Duodenal mucosa (tissue), 2 donors: ENCODE results near the gene C12orf56.

Experiments used
- H3K27ac ChIP-seq: one replicate; pipeline ENCODE4 v1.7.0; 2013; ENCODE audit warnings: low read depth, low read length
- H3K27me3 ChIP-seq, 2 donors: one replicate each; pipeline ENCODE4 v1.7.0; 2013; ENCODE audit warnings: low read length in 2 of 2, control low read depth in 1 of 2; ENCODE audit not compliant: insufficient read depth in 2 of 2, control insufficient read depth in 1 of 2
- H3K36me3 ChIP-seq, 2 donors: one replicate each; pipeline ENCODE4 v1.7.0; 2013; ENCODE audit warnings: low read length in 2 of 2, control low read depth in 1 of 2; ENCODE audit not compliant: insufficient read depth in 2 of 2, control insufficient read depth in 1 of 2
- H3K4me1 ChIP-seq, 2 donors: one replicate each; pipeline ENCODE4 v1.7.0; 2013; ENCODE audit warnings: low read length in 2 of 2, control low read depth in 1 of 2; ENCODE audit not compliant: insufficient read depth in 2 of 2, control insufficient read depth in 1 of 2
- H3K4me3 ChIP-seq, 2 donors: one replicate each; pipeline ENCODE4 v1.7.0; 2013; ENCODE audit warnings: low read length in 2 of 2, low read depth in 1 of 2
- H3K9ac ChIP-seq, 2 donors: one replicate each; pipeline ENCODE4 v1.7.0; 2013; ENCODE audit warnings: low read length in 2 of 2, low read depth in 1 of 2
- H3K9me3 ChIP-seq, 2 donors: one replicate each; pipeline ENCODE4 v1.7.0; 2013; ENCODE audit warnings: low read length in 2 of 2, control low read depth in 1 of 2; ENCODE audit not compliant: control insufficient read depth in 1 of 2

The C12orf56 gene

GRCh38 chr12:64284256-64284655 is 106.3 kb downstream of the C12orf56 start:
- H3K27me3 ChIP-seq = no peaks in the 10 kb centered on the region
- no peak overlapping the region for H3K4me3 ChIP-seq
- no peaks in the 10 kb centered on the region for H3K9me3 ChIP-seq
- no peak overlapping the region for H3K27ac ChIP-seq
- H3K9ac ChIP-seq = no peak overlapping the region
- H3K36me3 ChIP-seq = no peaks in the 10 kb centered on the region
- no peaks in the 10 kb centered on the region for H3K4me1 ChIP-seq

- no peak overlapping the region for H3K4me3 ChIP-seq
- no peaks in the 10 kb centered on the region for H3K4me1 ChIP-seq
- no peaks in the 10 kb centered on the region for H3K36me3 ChIP-seq
- H3K9ac ChIP-seq = no peak overlapping the region
- H3K27ac ChIP-seq = no peak overlapping the region
- H3K9me3 ChIP-seq = no peaks in the 10 kb centered on the region
- no peaks in the 10 kb centered on the region for H3K27me3 ChIP-seq
These were observed 112.1 kb downstream of the C12orf56 start for GRCh38 chr12:64278421-64278820.

GRCh38 chr12:64273527-64274403 is 116.8 kb downstream of the C12orf56 start:
- no peaks in the 10 kb centered on the region for H3K27me3 ChIP-seq
- H3K27ac ChIP-seq = no peak overlapping the region
- no peaks in the 10 kb centered on the region for H3K9me3 ChIP-seq
- no peaks in the 10 kb centered on the region for H3K4me1 ChIP-seq
- H3K4me3 ChIP-seq = no peak overlapping the region
- H3K36me3 ChIP-seq = no peaks in the 10 kb centered on the region
- no peak overlapping the region for H3K9ac ChIP-seq

GRCh38 chr12:64270411-64270810 is 120.1 kb downstream of the C12orf56 start:
- no peaks in the 10 kb centered on the region for H3K27me3 ChIP-seq
- H3K9me3 ChIP-seq = no peaks in the 10 kb centered on the region
- no peak overlapping the region for H3K4me3 ChIP-seq
- H3K36me3 ChIP-seq = no peaks in the 10 kb centered on the region
- no peak overlapping the region for H3K27ac ChIP-seq
- no peak overlapping the region for H3K9ac ChIP-seq
- H3K4me1 ChIP-seq = no peaks in the 10 kb centered on the region

GRCh38 chr12:64269161-64269560 is 121.4 kb downstream of the C12orf56 start:
- Histone ChIP-seq H3K36me3 (no peaks in the 10 kb centered on the region), H3K9ac (no peak overlapping the region), H3K4me1 (no peaks in the 10 kb centered on the region), H3K27ac (no peak overlapping the region), H3K9me3 (no peaks in the 10 kb centered on the region), H3K4me3 (no peak overlapping the region), H3K27me3 (no peaks in the 10 kb centered on the region)

GRCh38 chr12:64268409-64268808 is 122.1 kb downstream of the C12orf56 start:
- no peaks in the 10 kb centered on the region for H3K4me1 ChIP-seq
- H3K9me3 ChIP-seq = no peaks in the 10 kb centered on the region
- no peaks in the 10 kb centered on the region for H3K36me3 ChIP-seq
- no peak overlapping the region for H3K9ac ChIP-seq
- H3K27ac ChIP-seq = no peak overlapping the region
- H3K27me3 ChIP-seq = no peaks in the 10 kb centered on the region
- H3K4me3 ChIP-seq = no peak overlapping the region

GRCh38 chr12:64265839-64266238 is 124.7 kb downstream of the C12orf56 start:
- H3K4me1 ChIP-seq = no peaks in the 10 kb centered on the region
- no peak overlapping the region for H3K4me3 ChIP-seq
- H3K9ac ChIP-seq = no peak overlapping the region
- no peaks in the 10 kb centered on the region for H3K27me3 ChIP-seq
- H3K9me3 ChIP-seq = no peaks in the 10 kb centered on the region
- H3K36me3 ChIP-seq = no peaks in the 10 kb centered on the region
- H3K27ac ChIP-seq = no peak overlapping the region

GRCh38 chr12:64261813-64262212 is 128.7 kb downstream of the C12orf56 start:
- no peaks in the 10 kb centered on the region for H3K36me3 ChIP-seq
- H3K27ac ChIP-seq = no peak overlapping the region
- H3K9ac ChIP-seq = no peak overlapping the region
- H3K4me3 ChIP-seq = no peak overlapping the region
- H3K4me1 ChIP-seq = no peaks in the 10 kb centered on the region
- H3K9me3 ChIP-seq = no peaks in the 10 kb centered on the region
- no peaks in the 10 kb centered on the region for H3K27me3 ChIP-seq

GRCh38 chr12:64258576-64258975 is 132.0 kb downstream of the C12orf56 start:
- no peaks in the 10 kb centered on the region for H3K27me3 ChIP-seq
- H3K27ac ChIP-seq = no peak overlapping the region
- no peaks in the 10 kb centered on the region for H3K9me3 ChIP-seq
- no peaks in the 10 kb centered on the region for H3K4me1 ChIP-seq
- no peak overlapping the region for H3K4me3 ChIP-seq
- no peaks in the 10 kb centered on the region for H3K36me3 ChIP-seq
- no peak overlapping the region for H3K9ac ChIP-seq

- H3K9me3 ChIP-seq = no peaks in the 10 kb centered on the region
- H3K27ac ChIP-seq = no peak overlapping the region
- H3K36me3 ChIP-seq = no peaks in the 10 kb centered on the region
- no peak overlapping the region for H3K4me3 ChIP-seq
- no peaks in the 10 kb centered on the region for H3K27me3 ChIP-seq
- H3K4me1 ChIP-seq = no peaks in the 10 kb centered on the region
- no peak overlapping the region for H3K9ac ChIP-seq
These were observed 134.3 kb downstream of the C12orf56 start for GRCh38 chr12:64256166-64256800.
